Measurements from ENCODE around the gene DENND1A.

The DENND1A gene

DNA sequence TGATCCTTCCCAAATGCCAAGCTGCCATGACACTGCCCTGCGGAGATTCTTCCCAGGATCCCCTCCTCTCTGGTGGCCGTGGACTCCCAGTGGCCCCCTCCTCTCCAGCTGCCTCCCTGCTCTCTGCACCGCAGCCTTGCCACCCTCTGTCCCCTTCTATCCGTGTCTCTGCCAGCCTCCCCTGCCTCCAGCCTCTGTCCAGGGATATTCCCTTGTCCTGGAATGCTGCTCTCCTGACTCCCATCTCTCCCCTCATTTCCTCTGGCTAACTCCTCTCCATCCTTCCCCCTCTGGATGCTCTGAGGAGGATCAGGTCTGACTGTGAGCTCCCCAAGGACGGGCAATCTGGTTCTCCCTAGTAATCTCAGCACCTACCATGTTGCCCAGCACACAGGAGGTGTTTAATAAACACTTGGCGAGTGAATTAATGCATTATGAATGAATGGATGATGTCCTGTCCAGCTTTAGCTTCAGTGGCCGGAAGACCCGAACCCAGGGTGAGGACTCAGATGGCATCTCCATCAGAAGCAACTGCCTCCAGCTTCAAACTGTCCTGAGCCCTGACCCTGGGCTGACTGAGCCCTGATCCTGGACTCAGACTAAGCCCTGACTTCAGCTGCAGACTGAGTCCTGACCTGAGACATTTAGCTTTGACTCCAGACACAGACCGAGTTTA lies 581.5 kb downstream of the DENND1A start:
- DNase-seq (ENCODE audit: extremely low spot score), result no peak
- ChIA-PET POLR2A (no interaction called here), CTCF (interaction anchor here (0.7 to 4.0 kb wide), 26 partner anchors 8 to 1057 kb away, joined by 3 to 65 read pairs (median 7); partner anchors contain the start of gene ZBTB6)
- TF ChIP-seq, protein P1, sequence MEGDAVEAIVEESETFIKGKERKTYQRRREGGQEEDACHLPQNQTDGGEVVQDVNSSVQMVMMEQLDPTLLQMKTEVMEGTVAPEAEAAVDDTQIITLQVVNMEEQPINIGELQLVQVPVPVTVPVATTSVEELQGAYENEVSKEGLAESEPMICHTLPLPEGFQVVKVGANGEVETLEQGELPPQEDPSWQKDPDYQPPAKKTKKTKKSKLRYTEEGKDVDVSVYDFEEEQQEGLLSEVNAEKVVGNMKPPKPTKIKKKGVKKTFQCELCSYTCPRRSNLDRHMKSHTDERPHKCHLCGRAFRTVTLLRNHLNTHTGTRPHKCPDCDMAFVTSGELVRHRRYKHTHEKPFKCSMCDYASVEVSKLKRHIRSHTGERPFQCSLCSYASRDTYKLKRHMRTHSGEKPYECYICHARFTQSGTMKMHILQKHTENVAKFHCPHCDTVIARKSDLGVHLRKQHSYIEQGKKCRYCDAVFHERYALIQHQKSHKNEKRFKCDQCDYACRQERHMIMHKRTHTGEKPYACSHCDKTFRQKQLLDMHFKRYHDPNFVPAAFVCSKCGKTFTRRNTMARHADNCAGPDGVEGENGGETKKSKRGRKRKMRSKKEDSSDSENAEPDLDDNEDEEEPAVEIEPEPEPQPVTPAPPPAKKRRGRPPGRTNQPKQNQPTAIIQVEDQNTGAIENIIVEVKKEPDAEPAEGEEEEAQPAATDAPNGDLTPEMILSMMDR (IDR thresholded peaks at IDR 0.05; ENCODE audit: control extremely low read depth, extremely low read depth, low read depth, missing control alignments), result no peak

DNA sequence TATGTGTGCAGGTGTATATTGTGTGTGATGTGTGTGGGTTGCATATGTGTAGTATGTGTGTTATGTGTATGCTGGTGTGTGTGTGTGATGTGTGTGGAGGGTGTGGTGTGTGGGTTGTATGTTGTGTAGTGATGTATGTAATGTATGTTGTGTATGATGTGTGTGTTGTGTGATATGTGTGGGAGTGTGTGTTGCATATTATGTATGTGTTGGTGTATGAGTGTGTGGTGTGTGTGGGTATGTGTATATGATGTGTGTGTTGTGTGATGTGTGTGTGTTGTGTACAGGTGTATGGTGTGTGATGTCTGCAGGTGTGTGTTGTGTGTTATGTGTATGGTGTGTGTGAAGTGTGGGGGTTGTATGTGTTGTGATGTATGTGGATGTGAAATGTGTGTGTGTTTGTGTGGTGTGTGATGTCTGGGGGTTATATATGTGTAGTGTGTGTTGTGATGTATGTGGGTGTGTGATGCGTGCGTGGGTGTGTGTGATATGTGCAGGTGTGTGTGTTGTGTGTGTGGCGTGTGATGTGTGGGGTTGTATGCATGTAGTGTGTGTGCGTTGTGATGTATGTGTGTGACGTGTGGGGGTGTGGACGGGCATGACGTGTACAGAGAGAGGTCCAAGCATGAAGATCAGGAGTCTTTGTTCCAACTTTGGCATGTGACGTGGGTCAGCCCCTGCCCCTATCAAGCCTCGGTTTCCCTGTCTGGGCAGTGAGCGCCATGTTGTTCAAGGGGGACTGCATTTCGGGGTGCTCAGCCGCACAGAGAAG lies 582.5 kb downstream of the DENND1A start:
- ChIA-PET POLR2A (no interaction called here), CTCF (interaction anchor here (1.3 to 4.0 kb wide), 5 partner anchors 7 to 848 kb away, joined by 3 to 65 read pairs (median 34); no protein-coding TSS in a partner anchor)
- no peak for DNase-seq (ENCODE audit: extremely low spot score)
- TF ChIP-seq, protein P1 (IDR thresholded peaks at IDR 0.05; ENCODE audit: control extremely low read depth, extremely low read depth, low read depth, missing control alignments), result no peak

DNA sequence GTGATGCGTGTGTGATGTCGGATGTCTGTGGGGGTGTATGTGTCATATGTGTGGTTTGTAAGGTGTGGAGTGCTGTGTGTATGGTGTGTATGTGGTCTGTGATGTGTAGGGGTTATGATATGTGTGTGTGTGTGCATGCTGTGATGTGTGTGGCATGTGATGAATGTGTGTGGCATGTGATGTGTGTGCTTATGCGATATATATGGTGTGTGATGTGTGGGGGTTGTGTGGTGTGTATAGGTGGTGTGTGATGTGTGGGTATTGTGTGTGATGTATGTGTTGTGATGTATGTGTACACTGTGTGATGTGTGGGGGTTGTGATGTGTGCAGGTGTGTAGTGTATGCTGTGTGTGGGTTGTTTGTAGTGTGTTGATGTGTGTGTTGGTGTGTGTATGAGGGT lies 583.1 kb downstream of the DENND1A start:
- DNase-seq (ENCODE audit: extremely low spot score), result no peak
- TF ChIP-seq, protein P1 (IDR thresholded peaks at IDR 0.05; ENCODE audit: control extremely low read depth, extremely low read depth, low read depth, missing control alignments), result no peak
- CTCF ChIA-PET, result no interaction called here
- POLR2A ChIA-PET, result no interaction called here

DNA sequence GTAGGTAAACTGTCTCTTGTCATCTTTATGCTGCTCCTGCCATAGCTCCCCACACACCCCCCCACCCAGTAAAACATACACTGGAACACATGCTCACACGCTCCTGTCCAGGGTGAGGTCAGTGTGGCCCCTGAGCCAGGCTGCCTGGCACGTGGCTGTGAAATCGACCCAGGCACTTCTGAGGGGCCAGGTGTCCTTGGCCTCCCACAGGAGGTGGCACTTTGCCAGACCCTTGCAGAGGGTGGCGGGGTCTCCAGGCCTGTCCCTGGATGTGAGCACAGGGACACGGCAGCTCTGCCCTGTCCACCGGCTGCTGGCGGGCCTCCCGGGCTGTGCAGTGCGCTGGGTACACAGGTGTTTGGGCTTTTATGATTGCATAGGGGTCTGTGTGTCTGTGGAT lies 583.9 kb downstream of the DENND1A start:
- ChIA-PET CTCF (interaction anchor here (0.9 to 3.8 kb wide), 2 partner anchors 8 to 11 kb away, joined by 3 to 28 read pairs; no protein-coding TSS in a partner anchor), POLR2A (no interaction called here)
- DNase-seq (ENCODE audit: extremely low spot score), result no peak
- TF ChIP-seq, protein P1 (IDR thresholded peaks at IDR 0.05; ENCODE audit: control extremely low read depth, extremely low read depth, low read depth, missing control alignments), result no peak

DNA sequence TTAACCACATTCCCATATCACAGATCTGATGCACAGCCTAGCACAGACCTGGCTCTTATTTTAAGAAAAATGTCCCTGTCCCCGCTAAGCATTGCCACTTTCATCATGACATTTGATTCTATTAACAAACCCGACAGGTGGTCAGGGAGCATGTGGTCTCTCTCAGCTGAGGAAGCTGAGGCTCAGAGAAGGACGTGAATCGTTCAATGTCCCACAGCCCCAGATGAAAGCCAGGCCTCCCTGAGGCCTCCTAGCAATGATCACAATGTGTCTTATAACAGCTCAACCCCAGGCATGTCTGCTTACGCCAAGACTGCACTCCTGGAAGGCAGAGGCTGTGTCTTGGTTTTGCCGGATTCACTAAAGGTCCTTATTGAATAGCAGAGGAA lies 584.4 kb downstream of the DENND1A start:
- CTCF ChIA-PET, result interaction anchor here (0.9 to 3.8 kb wide), 3 partner anchors 8 to 881 kb away, joined by 3 to 28 read pairs (median 4); no protein-coding TSS in a partner anchor
- POLR2A ChIA-PET, result interaction anchor here (0.7 kb wide), 1 partner anchor 605 kb away, joined by 7 read pairs; no protein-coding TSS in a partner anchor
- TF ChIP-seq, protein P1 (IDR thresholded peaks at IDR 0.05; ENCODE audit: control extremely low read depth, extremely low read depth, low read depth, missing control alignments), result no peak
- no peak for DNase-seq (ENCODE audit: extremely low spot score)

DNA sequence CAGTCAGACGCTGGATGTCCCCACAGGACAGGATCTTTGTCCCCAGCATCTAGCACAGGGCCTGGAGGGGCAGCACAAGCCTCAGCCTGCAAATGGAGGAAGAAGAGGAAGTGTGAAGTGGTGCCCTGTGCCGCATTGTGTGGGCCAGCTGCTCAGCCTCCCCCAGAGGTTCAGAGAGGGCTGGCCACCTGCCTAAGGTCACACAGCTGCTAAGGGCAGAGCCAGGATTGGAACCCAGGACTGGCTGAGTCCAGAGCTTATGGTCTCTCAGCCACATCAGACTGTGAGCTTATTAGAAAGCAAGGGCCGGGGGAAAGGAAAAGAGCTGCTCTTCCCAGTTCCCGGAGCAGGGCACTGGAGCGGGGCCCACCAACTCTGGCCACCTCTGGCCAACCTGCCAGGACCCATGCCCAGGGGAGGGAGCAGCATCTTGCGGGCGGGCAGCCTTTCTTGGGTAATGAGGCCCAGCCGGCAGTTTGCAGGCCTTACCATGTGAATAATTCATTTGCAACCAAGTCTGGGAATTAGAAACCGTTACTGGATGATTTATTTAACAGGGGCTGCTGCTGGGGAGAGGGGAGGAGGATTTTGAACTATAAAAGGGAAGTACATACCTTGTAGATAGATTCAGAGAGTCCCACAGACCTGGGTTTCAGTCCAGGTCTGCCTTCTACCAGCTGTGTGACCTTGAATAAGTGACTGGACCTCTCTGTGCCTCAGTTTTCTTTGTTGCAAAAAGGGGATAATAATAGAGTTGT lies 585.6 kb downstream of the DENND1A start:
- TF ChIP-seq, protein P1 (IDR thresholded peaks at IDR 0.05; ENCODE audit: control extremely low read depth, extremely low read depth, low read depth, missing control alignments), result no peak
- CTCF ChIA-PET, result interaction anchor here (0.8 to 3.8 kb wide), 7 partner anchors 10 to 264 kb away, joined by 3 to 28 read pairs (median 4); no protein-coding TSS in a partner anchor
- POLR2A ChIA-PET, result no interaction called here
- no peak for DNase-seq (ENCODE audit: extremely low spot score)

Data from GM10248 (cell line).